Ectodermal cell (in vitro differentiated cells): ENCODE measurements around the gene CDH1.
"Not testable (repeated sequence)": the region's sequence is repeated elsewhere in the genome, so short reads cannot be mapped to it uniquely, and the experiment has no call there.

Source experiments
- H3K27ac ChIP-seq: 2 replicates; pipeline ENCODE4 v1.7.0; 2013; ENCODE audit warnings: mild to moderate bottlenecking, low read depth, low read length; ENCODE audit not compliant: insufficient read depth, poor library complexity, severe bottlenecking
- H3K27me3 ChIP-seq: 2 replicates; pipeline ENCODE4 v1.7.0; 2013; ENCODE audit warnings: mild to moderate bottlenecking, low read length; ENCODE audit not compliant: insufficient read depth, control insufficient read depth, poor library complexity, severe bottlenecking
- H3K36me3 ChIP-seq: one replicate; pipeline ENCODE4 v1.7.0; 2013; ENCODE audit warnings: low read length; ENCODE audit not compliant: control insufficient read depth, insufficient read depth
- H3K4me1 ChIP-seq: one replicate; pipeline ENCODE4 v1.7.0; 2013; ENCODE audit warnings: low read length; ENCODE audit not compliant: control insufficient read depth, insufficient read depth
- H3K4me3 ChIP-seq: 2 replicates; pipeline ENCODE4 v1.7.0; 2013; ENCODE audit warnings: low read depth, low read length, control low read depth; ENCODE audit not compliant: insufficient read depth
- H3K9me3 ChIP-seq: 2 replicates; pipeline ENCODE4 v1.7.0; 2013; ENCODE audit warnings: mild to moderate bottlenecking, low read length, moderate library complexity; ENCODE audit not compliant: control insufficient read depth
- WGBS, 2 experiments: methylation state at CpG; one replicate each; pipeline ENCODE4 v1.1.7; 2013; ENCODE audit warnings: missing lambda C conversion rate in 2 of 2; 5-methylcytosine and 5-hydroxymethylcytosine counted together

Gene CDH1

DNA sequence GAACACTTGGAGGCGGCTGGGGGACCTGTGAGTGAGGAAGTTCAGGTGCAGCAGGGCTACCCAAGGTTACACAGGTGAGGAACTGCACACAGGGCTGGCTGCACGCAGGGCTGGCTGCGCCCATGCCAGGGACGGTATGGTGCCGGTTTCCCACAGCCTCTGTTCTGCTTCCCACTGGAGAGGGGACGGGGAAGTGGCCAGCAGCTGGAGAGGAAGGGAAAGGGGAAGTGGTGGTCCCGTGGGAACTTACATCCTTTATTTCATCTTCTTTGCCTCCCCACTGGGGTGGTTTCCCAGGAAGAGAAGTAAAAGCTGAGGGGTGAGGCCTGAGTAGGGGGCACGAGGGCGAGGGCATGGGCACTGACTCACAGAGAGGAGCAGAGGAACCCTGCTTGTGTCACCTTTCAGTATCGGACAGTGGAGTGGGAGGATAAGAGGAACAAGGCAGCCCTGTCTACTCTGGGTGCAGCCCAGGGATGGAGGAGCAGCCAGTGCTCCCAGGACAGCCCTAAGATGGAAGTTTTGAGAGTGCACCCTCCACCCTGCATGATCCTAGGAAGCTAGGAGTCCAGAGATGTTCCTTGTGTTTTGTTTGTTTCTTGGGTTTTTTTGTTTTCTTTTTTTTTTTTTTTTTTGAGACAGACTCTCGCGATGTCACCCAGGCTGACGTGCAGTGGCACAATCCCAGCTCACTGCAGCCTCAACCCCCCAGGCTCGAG is 25.5 kb upstream of the CDH1 start:
- Histone ChIP-seq H3K36me3 (no peaks in the 10 kb centered on the region), H3K27me3 (no peaks in the 10 kb centered on the region), H3K4me1 (no peaks in the 10 kb centered on the region), H3K4me3 (no peak overlapping the region), H3K9me3 (no peaks in the 10 kb centered on the region), H3K27ac (no peak overlapping the region)
- WGBS, 2 experiments = 88 to 93% methylated on average over 13 to 14 of the region's 14 CpGs

DNA sequence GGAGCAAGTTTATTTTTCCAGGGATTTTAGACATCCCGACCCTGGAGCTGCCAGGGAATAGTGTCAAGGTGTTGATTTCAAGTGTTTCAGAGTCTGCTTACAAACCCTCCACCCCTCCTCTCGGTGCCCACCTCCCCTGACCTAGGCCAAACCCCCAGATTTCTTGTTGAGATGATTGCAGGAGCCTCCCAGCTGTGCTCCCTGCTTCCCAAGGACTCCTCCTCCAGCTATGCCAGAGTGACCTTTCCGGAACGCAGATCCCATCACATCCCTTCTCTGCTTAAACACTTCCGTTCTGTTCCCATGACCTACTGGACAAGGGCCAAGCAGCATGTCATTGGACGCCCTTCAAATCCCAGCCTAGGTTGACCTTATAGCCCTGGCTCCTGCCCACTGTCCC is 23.7 kb upstream of the CDH1 start:
- Histone ChIP-seq H3K36me3 (no peaks in the 10 kb centered on the region), H3K27me3 (no peaks in the 10 kb centered on the region), H3K4me1 (no peaks in the 10 kb centered on the region), H3K9me3 (no peaks in the 10 kb centered on the region), H3K4me3 (no peak overlapping the region), H3K27ac (no peak overlapping the region)
- WGBS, 2 experiments = 81 to 83% methylated on average over 6 of the region's 6 CpGs

DNA sequence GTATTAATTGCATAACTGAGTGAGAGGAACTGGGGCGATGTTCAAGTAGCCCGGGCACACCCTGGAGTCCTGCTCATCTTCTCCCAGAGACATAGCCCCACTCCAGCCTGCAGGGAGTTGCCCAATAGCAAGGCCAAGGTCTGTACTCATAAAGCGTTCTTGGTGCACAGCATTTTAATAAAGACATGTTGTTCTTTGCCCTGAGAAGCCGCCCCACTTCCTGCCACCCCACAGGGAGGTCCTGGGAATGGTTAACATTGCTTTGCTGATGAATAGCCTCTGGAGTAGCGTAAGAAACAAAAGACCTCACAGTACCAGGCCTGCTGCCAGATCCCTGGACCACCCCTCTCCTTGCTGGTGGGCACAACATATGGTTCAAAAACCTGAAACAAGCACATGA is 21.6 kb upstream of the CDH1 start:
- no peak overlapping the region for H3K4me3 ChIP-seq
- H3K27me3 ChIP-seq = no peaks in the 10 kb centered on the region
- no peaks in the 10 kb centered on the region for H3K4me1 ChIP-seq
- 63 to 69% methylated on average over 5 of the region's 5 CpGs for WGBS, 2 experiments
- no peaks in the 10 kb centered on the region for H3K9me3 ChIP-seq
- H3K36me3 ChIP-seq = no peaks in the 10 kb centered on the region
- H3K27ac ChIP-seq = no peak overlapping the region

DNA sequence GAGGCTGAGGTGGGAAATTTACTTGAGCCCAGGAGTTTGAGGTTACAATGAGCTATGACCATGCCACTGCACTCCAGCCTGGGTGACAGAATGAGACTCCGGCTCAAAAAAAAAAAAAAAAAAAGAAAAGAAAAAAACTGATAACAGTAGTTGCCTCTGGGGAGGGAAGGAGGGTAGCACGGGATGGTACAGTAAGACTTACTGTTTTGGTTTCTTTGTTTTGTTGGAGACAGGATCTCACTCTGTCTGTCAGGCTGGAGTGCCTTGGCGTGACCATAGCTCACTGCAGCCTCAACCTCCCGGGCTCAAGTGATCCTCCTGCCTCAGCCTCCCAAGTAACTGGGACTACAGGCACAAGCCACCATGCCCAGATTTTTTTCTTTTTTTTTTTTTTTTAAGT is 20.6 kb upstream of the CDH1 start:
- not testable (repeated sequence) for H3K27ac ChIP-seq, H3K27me3 ChIP-seq, H3K4me1 ChIP-seq, H3K9me3 ChIP-seq, H3K4me3 ChIP-seq, H3K36me3 ChIP-seq
- WGBS, 2 experiments = 78 to 87% methylated on average over 4 of the region's 4 CpGs

DNA sequence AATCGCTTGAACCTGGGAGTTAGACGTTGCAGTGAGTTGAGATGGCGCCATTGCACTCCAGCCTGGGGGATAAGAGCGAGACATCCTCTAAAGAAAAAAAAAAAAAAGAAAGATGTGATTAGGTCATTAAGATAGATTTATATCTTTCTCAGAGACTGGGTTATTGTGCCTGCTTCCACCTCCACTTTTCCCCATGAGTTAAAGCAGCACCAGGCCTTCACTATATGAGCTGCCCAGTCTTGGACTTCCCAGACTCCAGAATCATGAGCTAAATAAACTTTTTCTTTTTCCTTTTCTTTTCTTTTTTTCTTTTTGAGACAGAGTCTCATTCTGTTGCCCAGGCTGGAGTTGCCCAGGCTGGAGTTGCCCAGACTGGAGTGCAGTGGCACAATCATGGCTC is 19.4 kb upstream of the CDH1 start:
- Histone ChIP-seq H3K9me3 (no peaks in the 10 kb centered on the region), H3K36me3 (no peaks in the 10 kb centered on the region), H3K4me3 (no peak overlapping the region), H3K27ac (no peak overlapping the region), H3K27me3 (no peaks in the 10 kb centered on the region), H3K4me1 (no peaks in the 10 kb centered on the region)
- WGBS, 2 experiments = 93 to 96% methylated on average over 4 of the region's 4 CpGs

DNA sequence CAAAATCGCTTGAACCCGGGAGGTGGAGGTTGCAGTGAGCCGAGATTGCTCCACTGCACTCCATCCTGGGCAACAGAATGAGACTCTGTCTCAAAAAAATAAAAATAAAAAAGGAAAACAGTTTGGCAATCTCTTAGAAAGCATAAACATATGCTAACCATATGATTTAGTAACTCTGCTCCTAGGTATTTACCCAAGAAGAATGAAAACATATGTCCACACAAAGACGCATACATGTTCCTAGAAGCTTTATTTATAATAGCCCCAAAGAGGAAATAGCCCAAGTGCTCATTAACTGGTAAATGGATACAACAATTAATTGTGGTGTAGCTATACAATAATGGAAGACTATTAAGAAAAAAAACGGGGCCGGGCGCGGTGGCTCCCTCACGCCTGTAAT is 18.5 kb upstream of the CDH1 start:
- H3K9me3 ChIP-seq = no peaks in the 10 kb centered on the region
- no peaks in the 10 kb centered on the region for H3K36me3 ChIP-seq
- no peaks in the 10 kb centered on the region for H3K27me3 ChIP-seq
- 94% methylated on average over 9 of the region's 9 CpGs for WGBS, 2 experiments
- H3K27ac ChIP-seq = no peak overlapping the region
- no peaks in the 10 kb centered on the region for H3K4me1 ChIP-seq
- H3K4me3 ChIP-seq = no peak overlapping the region

DNA sequence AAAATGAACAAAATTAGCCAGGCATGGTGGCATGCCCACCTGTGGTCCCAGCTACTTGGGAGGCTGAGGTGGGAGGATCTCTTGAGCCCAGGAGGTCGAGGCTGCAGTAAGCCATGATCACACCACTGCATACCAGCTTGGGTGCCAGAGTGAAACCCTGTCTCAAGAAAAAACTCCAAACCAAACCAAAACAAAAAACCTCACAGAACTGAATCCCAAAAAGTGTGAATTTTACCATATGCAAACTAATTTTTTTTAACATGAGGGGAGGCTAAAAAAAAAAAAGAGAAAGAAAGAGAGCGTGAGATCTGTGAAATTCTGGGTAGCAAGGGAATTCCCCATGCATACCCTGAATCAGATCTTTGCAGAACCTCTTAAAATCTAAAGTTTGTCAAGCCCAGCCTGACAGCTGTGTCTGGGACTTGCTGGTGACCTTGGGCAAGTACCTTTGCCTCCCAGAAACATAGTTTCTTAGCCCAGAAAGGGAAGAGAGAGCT is 17.1 kb upstream of the CDH1 start:
- H3K4me1 ChIP-seq = no peaks in the 10 kb centered on the region
- no peak overlapping the region for H3K27ac ChIP-seq
- WGBS, 2 experiments = 94 to 96% methylated on average over 2 of the region's 2 CpGs
- no peak overlapping the region for H3K4me3 ChIP-seq
- no peaks in the 10 kb centered on the region for H3K36me3 ChIP-seq
- no peaks in the 10 kb centered on the region for H3K27me3 ChIP-seq
- no peaks in the 10 kb centered on the region for H3K9me3 ChIP-seq

DNA sequence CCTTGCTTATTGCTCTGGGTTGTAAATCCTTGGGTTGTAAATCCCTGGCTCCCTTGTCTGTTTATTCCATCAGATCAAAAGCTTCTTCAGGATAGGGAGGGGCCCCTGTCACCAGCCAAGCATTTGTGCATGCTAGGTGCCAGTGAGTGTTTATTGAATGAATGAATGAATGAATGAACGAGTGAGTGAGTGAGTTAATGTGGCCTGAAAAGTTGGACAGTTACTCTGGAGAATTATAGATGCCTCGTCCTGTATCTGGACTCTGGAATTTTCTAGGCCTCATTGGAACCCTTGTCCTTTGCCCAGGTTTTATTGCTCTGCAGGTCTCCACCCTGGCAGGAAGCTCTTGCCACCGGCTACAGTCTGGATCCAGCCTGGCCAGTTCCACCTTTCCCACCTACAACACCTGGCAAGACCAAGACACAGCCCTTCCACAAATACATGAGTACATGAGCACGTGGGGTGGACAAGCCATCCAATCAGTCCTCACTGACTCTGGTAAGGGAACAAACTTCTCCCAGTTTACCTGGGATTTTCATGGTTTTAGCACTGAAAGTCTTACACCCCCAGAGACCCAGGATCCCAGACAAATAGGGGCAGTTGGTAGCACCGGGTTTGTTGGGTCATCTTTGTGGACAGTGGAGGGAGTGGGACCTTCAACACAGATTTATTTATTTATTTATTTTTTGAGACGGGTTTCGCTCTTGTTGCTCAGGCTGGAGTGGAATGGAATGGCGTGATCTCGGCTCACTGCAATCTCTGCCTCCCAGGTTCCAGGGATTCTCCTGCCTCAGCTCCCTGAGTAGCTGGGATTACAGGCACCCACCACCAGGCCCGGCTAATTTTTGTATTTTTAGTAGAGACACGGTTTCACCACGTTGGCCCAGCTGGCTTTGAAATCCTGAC is 14.7 kb upstream of the CDH1 start:
- WGBS, 2 experiments = 82 to 83% methylated on average over 12 of the region's 12 CpGs
- Histone ChIP-seq H3K4me1 (no peaks in the 10 kb centered on the region), H3K9me3 (no peaks in the 10 kb centered on the region), H3K27ac (no peak overlapping the region), H3K36me3 (no peaks in the 10 kb centered on the region), H3K4me3 (no peak overlapping the region), H3K27me3 (no peaks in the 10 kb centered on the region)

DNA sequence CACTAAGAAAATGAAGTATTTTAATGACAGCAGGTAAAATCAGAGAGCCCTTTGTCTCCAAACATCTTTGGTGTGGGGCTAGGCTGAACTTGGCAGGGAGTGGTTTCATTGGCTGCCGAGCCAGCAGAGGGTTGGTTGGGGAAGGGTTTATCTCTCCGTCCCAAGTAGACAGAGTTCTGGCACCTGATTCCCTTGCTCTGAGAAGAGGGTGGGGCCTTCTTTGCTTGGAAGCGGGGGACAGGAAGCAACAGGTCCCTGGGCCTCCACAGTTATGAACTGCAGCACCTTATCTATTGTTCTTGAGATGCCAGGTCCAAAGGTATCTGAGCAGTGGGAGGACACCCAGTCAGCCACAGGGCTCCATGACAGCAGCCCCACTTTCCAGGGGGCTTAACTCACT is 12.3 kb upstream of the CDH1 start:
- H3K27ac ChIP-seq = no peak overlapping the region
- H3K4me1 ChIP-seq = no peaks in the 10 kb centered on the region
- H3K4me3 ChIP-seq = no peak overlapping the region
- H3K9me3 ChIP-seq = no peaks in the 10 kb centered on the region
- WGBS, 2 experiments = 82 to 85% methylated on average over 3 of the region's 3 CpGs
- no peaks in the 10 kb centered on the region for H3K36me3 ChIP-seq
- no peaks in the 10 kb centered on the region for H3K27me3 ChIP-seq

DNA sequence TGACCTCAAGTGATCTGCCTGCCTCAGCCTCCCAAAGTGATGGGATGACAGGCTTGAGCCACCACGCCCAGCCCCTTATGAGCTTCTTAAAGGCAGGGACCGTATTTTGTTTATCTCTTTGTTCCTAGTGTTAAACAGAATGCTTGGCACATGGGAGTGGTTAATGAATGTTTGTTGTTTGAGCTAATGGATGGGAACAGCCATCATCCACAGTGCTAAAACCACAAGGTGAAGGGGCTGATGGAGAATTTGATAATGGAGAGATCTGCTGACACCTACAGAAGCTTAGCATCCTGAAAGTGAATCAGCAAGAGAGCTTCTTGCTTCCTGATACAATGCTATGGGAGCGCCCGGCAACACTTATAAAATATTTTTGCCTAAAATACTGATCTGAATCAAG is 8.6 kb upstream of the CDH1 start:
- Histone ChIP-seq H3K36me3 (no peaks in the 10 kb centered on the region), H3K27ac (no peak overlapping the region), H3K9me3 (no peaks in the 10 kb centered on the region), H3K27me3 (no peaks in the 10 kb centered on the region), H3K4me1 (peaks cover 5% of the 10 kb centered on the region), H3K4me3 (no peak overlapping the region)
- 94 to 95% methylated on average over 4 of the region's 4 CpGs for WGBS, 2 experiments
